GM19023 (cell line): ENCODE measurements around the gene PLA1A.
A peak's percentile ranks its signal among the peaks of the same experiment; 100 is the strongest.

Experiments used
- ATAC-seq: cut with Tn5 transposase; IDR thresholded peaks from one replicate; pipeline ENCODE4 v1.9.1; 2021; ENCODE audit warnings: mild to moderate bottlenecking, moderate library complexity; ENCODE audit not compliant: unreplicated experiment

PLA1A gene

GRCh38 chr3:119602676-119603075 lies 5.0 kb downstream of the PLA1A start:
- no peak for ATAC-seq

- ATAC-seq: no peak
Observed at GRCh38 chr3:119604878-119605277, 7.2 kb downstream of the PLA1A start.

- no peak for ATAC-seq
Observed at GRCh38 chr3:119608405-119609000, 10.8 kb downstream of the PLA1A start.

- no peak for ATAC-seq
Observed at GRCh38 chr3:119609301-119609700, 11.6 kb downstream of the PLA1A start.

GRCh38 chr3:119611664-119612063 lies 14.0 kb downstream of the PLA1A start:
- ATAC-seq: no peak

GRCh38 chr3:119613201-119613600 lies 15.5 kb downstream of the PLA1A start:
- ATAC-seq: no peak

- peak; percentile 56 for ATAC-seq
Observed at GRCh38 chr3:119613872-119614271, 16.2 kb downstream of the PLA1A start.

GRCh38 chr3:119616056-119616455 lies 18.4 kb downstream of the PLA1A start:
- ATAC-seq: no peak

- no peak for ATAC-seq
Observed at GRCh38 chr3:119619094-119619493, 21.4 kb downstream of the PLA1A start.

GRCh38 chr3:119620899-119621298 lies 23.2 kb downstream of the PLA1A start:
- ATAC-seq: no peak

GRCh38 chr3:119624002-119624720 lies 26.5 kb downstream of the PLA1A start:
- ATAC-seq: no peak

GRCh38 chr3:119625451-119626153 lies 27.9 kb downstream of the PLA1A start:
- ATAC-seq: no peak

GRCh38 chr3:119626196-119626595 lies 28.5 kb downstream of the PLA1A start:
- no peak for ATAC-seq

- ATAC-seq: no peak
Observed at GRCh38 chr3:119627461-119627860, 29.8 kb downstream of the PLA1A start.

- ATAC-seq: peak; percentile 53
Observed at GRCh38 chr3:119628390-119628789, 30.7 kb downstream of the PLA1A start.

GRCh38 chr3:119628816-119629445 lies 31.2 kb downstream of the PLA1A start:
- ATAC-seq: peak; percentile 43

- ATAC-seq: no peak
Observed at GRCh38 chr3:119630128-119630879, 32.6 kb downstream of the PLA1A start.

- ATAC-seq: no peak
Observed at GRCh38 chr3:119630880-119631329, 33.2 kb downstream of the PLA1A start.

GRCh38 chr3:119631516-119631915 lies 33.8 kb downstream of the PLA1A start:
- no peak for ATAC-seq

- no peak for ATAC-seq
Observed at GRCh38 chr3:119632216-119632615, 34.5 kb downstream of the PLA1A start.

GRCh38 chr3:119632829-119633228 lies 35.1 kb downstream of the PLA1A start:
- no peak for ATAC-seq
